KOPT-K1 (cell line): ENCODE results near the gene VDR.

Experiments used
- H3K27ac ChIP-seq: fragments of 200-600 bp; sonication (generic); 2 replicates; pipeline ENCODE4 v1.5.1; 2016; ENCODE audit warnings: antibody characterized with exemption, mild to moderate bottlenecking, low read depth, low read length; ENCODE audit not compliant: poor library complexity, severe bottlenecking
- H3K36me3 ChIP-seq: fragments of 200-600 bp; sonication (generic); 2 replicates; pipeline ENCODE4 v1.5.1; 2017; ENCODE audit warnings: antibody characterized with exemption, mild to moderate bottlenecking, low read length, moderate library complexity; ENCODE audit not compliant: insufficient read depth
- H3K9me3 ChIP-seq: fragments of 200-600 bp; sonication (generic); 2 replicates; pipeline ENCODE4 v1.5.1; 2017; ENCODE audit warnings: antibody characterized with exemption, low read length, mild to moderate bottlenecking; ENCODE audit not compliant: insufficient read depth, poor library complexity, severe bottlenecking

VDR gene

DNA sequence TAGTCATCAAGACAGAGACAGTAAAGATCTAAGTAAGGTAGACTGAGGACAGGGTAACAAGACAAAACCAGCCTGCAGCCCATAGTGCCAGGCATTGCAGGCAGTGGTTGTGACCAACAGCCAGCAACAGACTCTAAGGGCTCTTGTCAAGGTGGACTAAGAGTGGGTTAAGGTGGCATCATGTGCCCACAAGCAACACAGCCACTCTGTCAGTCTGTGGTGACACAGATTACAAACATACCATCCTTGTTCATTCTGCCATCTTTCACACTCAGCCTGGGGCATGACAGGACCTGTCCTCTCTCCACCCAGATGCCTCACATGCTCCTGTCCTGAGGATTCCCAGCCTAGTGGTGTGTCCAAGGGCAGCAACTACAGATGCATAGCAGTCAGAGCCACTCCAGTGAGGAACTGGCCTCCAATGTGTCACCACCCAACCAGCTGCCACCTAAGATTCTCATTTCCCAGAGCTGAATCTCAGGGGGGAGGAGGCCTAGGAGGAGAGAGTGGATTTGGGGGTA, 28.3 kb downstream of the VDR start:
- H3K27ac ChIP-seq, result no peak overlapping the region
- no peaks in the 10 kb centered on the region for H3K36me3 ChIP-seq
- no peaks in the 10 kb centered on the region for H3K9me3 ChIP-seq

DNA sequence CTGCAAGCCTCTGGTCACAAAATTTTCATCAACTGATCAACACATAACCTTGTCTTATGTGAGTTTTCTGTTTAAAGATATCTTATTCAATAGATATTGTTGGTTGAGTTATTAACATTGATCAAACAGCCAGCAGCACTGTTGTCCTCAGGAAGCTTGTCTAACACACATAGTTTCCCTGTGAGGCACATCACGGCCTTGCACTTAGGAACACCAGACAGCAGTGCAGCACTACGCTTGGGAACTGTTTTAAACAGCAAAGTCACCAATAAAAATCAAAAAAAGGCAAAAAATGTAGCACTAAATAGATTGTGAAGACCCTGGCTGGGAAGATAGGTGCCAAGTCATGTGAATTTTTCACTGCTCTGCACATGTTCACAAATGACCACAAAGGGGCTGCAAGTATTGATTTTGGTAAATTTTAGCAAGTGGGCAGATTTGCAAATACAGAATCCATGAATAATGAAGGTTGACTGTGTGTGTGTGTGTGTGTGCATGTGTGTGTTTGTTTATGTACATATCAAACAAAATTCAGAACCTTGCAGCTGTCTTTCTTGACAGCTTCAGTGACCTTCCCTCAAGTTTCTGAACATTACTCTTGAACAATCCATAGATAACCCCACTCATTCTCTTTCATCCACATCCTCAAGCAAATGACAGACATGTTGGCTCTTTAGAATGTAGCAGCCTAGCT, 28.9 kb downstream of the VDR start:
- H3K36me3 ChIP-seq, result no peaks in the 10 kb centered on the region
- no peaks in the 10 kb centered on the region for H3K9me3 ChIP-seq
- no peak overlapping the region for H3K27ac ChIP-seq

DNA sequence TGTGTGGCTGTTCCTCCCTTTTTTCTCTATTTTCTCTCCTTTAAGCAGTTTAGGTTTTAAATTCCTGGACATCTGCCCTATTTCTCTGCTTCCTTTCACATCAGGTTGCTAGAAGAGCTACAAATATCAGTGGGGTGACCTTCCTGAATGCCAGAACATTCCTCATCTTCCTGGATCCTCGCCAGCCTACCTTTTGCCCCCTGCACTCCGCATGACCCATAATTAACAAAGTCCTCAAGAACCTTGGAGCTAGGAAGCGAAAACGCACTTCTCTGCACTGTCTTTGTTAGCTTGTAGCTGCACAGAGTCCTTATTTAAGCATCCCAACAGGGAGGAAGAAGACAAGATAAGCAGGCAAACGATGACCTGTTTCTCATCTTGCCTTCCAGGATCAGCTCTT, 30.5 kb downstream of the VDR start:
- no peak overlapping the region for H3K27ac ChIP-seq
- no peaks in the 10 kb centered on the region for H3K36me3 ChIP-seq
- H3K9me3 ChIP-seq, result no peaks in the 10 kb centered on the region

DNA sequence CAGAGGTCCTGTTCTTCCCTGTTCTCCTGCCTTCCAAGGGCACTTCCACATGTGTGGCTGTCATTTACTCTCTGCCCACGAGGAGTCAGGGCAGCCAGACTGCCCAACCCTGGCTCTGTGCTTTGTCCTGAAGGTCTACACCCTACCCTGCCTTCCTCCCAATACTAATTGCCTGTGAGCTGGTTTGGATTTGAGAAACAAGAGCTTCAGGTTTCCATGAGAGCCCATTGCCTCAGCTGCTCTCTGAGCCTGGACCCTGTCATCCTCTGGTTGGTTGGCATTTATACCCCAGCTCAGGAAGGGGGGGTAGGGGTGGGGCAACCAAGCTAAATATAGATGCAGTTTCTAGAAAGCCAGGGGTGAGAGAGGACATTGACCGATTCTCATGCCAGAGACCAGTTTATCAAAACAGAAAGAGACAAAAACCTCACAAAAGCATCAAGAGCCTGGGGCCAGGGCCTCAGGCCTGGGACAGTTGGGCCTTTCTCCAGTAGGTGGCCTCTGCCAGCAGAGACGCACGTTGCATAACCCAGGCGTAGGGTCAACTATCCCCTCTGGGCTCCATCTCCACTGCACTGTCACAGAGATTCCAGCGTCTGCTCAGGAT, 34.5 kb downstream of the VDR start:
- no peak overlapping the region for H3K27ac ChIP-seq
- no peaks in the 10 kb centered on the region for H3K9me3 ChIP-seq
- H3K36me3 ChIP-seq, result no peaks in the 10 kb centered on the region

GRCh38 chr12:47868552-47869031, 36.2 kb downstream of the VDR start:
- no peaks in the 10 kb centered on the region for H3K9me3 ChIP-seq
- no peak overlapping the region for H3K27ac ChIP-seq
- no peaks in the 10 kb centered on the region for H3K36me3 ChIP-seq

GRCh38 chr12:47868041-47868440, 36.8 kb downstream of the VDR start:
- Histone ChIP-seq H3K36me3 (no peaks in the 10 kb centered on the region), H3K27ac (no peak overlapping the region), H3K9me3 (no peaks in the 10 kb centered on the region)

DNA sequence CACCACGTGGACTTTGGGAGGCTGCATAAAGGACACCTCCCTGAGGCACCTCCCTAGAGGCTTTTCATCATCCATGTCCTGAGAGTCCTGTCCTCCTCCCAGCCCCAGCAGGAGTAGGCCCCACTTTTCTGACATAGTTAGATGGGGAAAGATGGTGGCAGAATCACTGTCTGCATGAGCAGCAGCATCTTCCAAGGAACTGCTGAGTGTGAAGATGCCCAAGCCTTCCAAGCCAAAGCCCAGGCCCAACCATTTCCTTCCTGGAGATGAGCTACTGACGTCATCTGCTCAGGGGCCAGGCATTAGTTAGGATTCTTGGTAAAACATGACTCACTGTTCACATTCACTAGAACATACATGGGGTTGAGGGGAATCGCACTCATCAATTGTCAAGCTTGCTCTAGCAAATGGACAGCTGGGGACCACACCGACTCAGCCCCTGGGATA, 37.3 kb downstream of the VDR start:
- no peaks in the 10 kb centered on the region for H3K9me3 ChIP-seq
- no peaks in the 10 kb centered on the region for H3K36me3 ChIP-seq
- H3K27ac ChIP-seq, result no peak overlapping the region

- Histone ChIP-seq H3K9me3 (no peaks in the 10 kb centered on the region), H3K36me3 (no peaks in the 10 kb centered on the region), H3K27ac (no peak overlapping the region)
Observed at GRCh38 chr12:47864646-47865235, 40.1 kb downstream of the VDR start.

- Histone ChIP-seq H3K36me3 (no peaks in the 10 kb centered on the region), H3K9me3 (no peaks in the 10 kb centered on the region), H3K27ac (no peak overlapping the region)
Observed at GRCh38 chr12:47863985-47864384, 40.8 kb downstream of the VDR start.

- Histone ChIP-seq H3K36me3 (no peaks in the 10 kb centered on the region), H3K9me3 (no peaks in the 10 kb centered on the region), H3K27ac (no peak overlapping the region)
Observed at GRCh38 chr12:47863467-47863866, 41.3 kb downstream of the VDR start.

DNA sequence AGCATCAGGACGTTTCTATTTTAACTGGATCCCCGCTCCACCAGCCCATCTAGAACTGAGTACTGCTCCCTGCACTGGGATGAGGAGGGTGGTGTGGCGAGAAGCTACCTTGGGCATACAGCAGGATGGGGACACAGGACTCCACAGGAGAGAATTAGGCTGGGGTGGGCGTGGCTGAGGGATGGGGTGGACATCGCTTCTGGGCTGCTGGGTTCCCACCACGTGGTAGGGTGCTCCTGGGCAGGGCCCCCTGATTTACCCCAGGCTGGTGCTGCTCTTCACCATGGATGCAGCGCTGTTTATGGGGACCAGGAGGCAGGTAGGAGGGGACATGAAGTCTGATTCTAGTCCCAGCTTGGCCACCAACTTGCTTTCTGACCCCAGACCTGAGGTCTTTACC, 41.9 kb downstream of the VDR start:
- H3K9me3 ChIP-seq, result no peaks in the 10 kb centered on the region
- no peaks in the 10 kb centered on the region for H3K36me3 ChIP-seq
- no peak overlapping the region for H3K27ac ChIP-seq

DNA sequence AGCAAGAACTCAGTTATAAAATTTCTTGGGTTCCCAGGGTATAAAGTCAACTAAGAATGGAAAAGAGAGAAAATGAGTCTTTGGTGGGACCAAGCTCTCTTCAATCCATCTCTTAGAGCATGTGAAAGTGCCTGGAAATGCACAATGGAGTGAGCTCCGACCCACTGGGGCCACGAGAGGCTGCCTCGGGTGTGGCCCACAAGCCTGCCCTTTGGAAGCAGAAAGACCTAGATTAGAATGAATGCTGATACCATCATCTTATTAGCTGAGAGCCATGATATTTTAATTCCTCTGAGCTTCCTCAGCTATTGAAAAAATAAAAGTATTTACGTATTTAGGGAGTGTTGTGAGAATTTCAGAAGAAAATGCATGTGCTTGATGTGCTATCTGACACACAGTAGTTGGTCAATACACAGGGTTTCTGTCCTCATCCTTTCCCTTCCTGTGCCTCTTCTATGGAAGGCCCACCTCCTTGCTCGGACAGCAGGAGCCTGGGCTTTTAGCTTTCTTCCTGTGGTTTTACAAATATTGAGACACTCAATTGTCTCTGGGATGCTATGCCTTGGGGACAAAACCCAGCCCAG, 42.5 kb downstream of the VDR start:
- H3K36me3 ChIP-seq, result no peaks in the 10 kb centered on the region
- H3K27ac ChIP-seq, result no peak overlapping the region
- H3K9me3 ChIP-seq, result no peaks in the 10 kb centered on the region

- no peak overlapping the region for H3K27ac ChIP-seq
- no peaks in the 10 kb centered on the region for H3K36me3 ChIP-seq
- no peaks in the 10 kb centered on the region for H3K9me3 ChIP-seq
Observed at GRCh38 chr12:47860873-47861272, 43.9 kb downstream of the VDR start.

DNA sequence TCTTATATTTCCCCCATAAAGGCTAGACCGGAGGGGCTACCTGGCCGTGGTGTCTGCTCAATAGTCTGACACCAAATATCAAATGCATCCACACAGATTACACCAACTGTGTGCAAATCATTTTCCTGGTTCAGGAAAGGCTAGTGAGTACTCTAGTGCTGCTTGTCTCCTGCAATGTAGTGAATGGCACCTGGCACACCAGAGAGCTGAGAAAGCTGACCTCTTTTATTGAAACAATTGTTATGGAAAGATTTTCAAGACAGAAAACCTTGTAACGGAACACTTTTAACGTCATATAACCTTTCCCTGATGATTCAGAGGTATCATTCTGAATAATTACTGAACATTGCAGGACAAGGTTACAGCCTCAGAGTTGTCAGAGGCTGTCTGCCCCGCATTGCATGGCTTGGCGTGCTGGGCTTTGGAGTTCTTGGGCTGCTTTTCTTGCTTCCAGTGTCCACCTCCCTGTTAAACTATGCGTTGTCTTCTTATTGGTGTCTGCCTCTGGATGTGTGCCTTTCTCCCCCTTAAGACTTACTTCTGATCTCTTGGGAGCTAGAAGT, 44.4 kb downstream of the VDR start:
- no peak overlapping the region for H3K27ac ChIP-seq
- no peaks in the 10 kb centered on the region for H3K9me3 ChIP-seq
- H3K36me3 ChIP-seq, result no peaks in the 10 kb centered on the region
